Adipocyte (in vitro differentiated cells): ENCODE measurements around the gene SZT2.

ENCODE experiments used
- DNase-seq: peaks from one replicate; pipeline ENCODE4 v3.0.0-alpha.2; 2015; ENCODE audit warnings: low read depth
- H3K27me3 ChIP-seq: replicated peaks from 2 replicates; pipeline ENCODE4 v1.7.0; 2013; ENCODE audit warnings: mild to moderate bottlenecking, low read length, moderate library complexity; ENCODE audit not compliant: control insufficient read depth, insufficient read depth
- H3K36me3 ChIP-seq: 2 replicates; pipeline ENCODE4 v1.7.0; 2013; ENCODE audit warnings: low read length, mild to moderate bottlenecking, moderate library complexity; ENCODE audit not compliant: control insufficient read depth, insufficient read depth, severe bottlenecking
- H3K4me1 ChIP-seq: 2 replicates; pipeline ENCODE4 v1.7.0; 2013; ENCODE audit warnings: mild to moderate bottlenecking, low read length, moderate library complexity; ENCODE audit not compliant: control insufficient read depth, insufficient read depth
- H3K4me3 ChIP-seq: 2 replicates; pipeline ENCODE4 v1.7.0; 2013; ENCODE audit warnings: mild to moderate bottlenecking, low read length, moderate library complexity
- H3K9ac ChIP-seq: 2 replicates; pipeline ENCODE4 v1.7.0; 2013; ENCODE audit warnings: mild to moderate bottlenecking, low read length, moderate library complexity
- H3K9me3 ChIP-seq: 2 replicates; pipeline ENCODE4 v1.7.0; 2013; ENCODE audit warnings: mild to moderate bottlenecking, low read length, moderate library complexity; ENCODE audit not compliant: control insufficient read depth

The SZT2 gene

DNA sequence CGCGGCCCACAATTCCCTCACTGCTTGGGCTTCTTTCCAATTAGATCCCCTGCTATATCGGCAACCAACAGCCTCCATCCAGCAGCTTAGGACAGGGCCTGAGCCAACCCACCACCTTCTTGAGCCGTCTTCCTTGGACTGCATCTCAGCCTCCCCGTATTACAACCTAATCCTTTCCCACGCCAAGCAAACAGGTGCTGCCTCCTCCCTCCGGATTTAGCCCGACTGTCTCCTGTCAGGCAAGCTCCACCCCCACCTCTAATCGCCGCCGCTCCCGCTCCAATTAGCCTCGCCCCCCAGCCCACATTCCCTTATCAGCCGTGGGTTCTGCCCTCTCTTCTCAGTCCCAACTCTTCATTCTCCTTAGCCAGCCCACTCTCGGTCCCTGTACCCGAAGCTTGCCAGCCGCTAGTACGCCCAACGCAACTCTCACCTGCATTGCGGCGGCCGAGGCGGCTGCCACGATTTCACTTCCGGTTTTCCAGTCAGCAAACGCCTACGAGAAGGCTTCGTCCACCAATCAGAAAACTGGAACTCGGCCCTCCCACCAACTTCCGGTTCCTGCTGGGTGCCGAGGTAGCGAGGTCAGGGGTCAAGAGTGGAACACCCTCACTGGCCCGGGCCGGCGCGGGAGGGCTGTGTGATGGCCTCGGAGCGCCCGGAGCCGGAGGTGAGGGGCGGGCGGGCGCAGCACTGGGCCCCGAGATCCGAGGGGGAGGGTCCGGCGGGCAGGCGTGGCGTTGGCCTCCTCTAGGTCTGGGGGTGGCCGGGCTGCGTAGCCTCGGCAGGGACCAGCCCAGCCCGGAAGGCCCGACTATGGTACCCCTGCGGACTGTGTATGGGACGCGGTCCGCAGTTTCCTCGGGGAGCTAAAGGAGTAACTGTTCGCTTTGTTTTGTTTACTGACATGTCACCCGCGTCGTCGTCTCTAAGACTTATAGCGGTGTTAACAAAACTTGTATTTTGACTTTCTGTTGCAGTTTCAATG, at the start of gene SZT2, which contains the start of gene MED8:
Gene SZT2 (plus strand): TSS at position 574 of the 988 bp plus-strand sequence. CDS start 70 bp downstream, at position 644.
Gene MED8 (minus strand): TSS at position 475 of the 988 bp plus-strand sequence. CDS start 36 bp downstream, at position 439.
- Histone ChIP-seq H3K9me3 (no peaks in the 10 kb centered on the region), H3K9ac (peak within 1 kb of the TSS; percentile 95), H3K4me1 (peaks cover 38% of the 10 kb centered on the region), H3K4me3 (peak within 1 kb of the TSS; percentile 96), H3K36me3 (peaks cover 30% of the 10 kb centered on the region), H3K27me3 (no peaks in the 10 kb centered on the region)
- peak; percentile 98 for DNase-seq

- Histone ChIP-seq H3K36me3 (no peaks in the 10 kb centered on the region), H3K9me3 (no peaks in the 10 kb centered on the region), H3K27me3 (no peaks in the 10 kb centered on the region), H3K9ac (no peak overlapping the region), H3K4me1 (peaks cover 29% of the 10 kb centered on the region), H3K4me3 (no peak overlapping the region)
- DNase-seq, result no peak
Measured at GRCh38 chr1:43340559-43340958, 49.1 kb upstream of the SZT2 start.

GRCh38 chr1:43344267-43344850, 45.3 kb upstream of the SZT2 start:
- Histone ChIP-seq H3K9ac (peak overlapping the region; percentile 40), H3K36me3 (no peaks in the 10 kb centered on the region), H3K4me1 (peaks cover 31% of the 10 kb centered on the region), H3K9me3 (no peaks in the 10 kb centered on the region), H3K27me3 (no peaks in the 10 kb centered on the region), H3K4me3 (no peak overlapping the region)
- no peak for DNase-seq

GRCh38 chr1:43345120-43345519, 44.6 kb upstream of the SZT2 start:
- H3K9ac ChIP-seq, result peak overlapping the region; percentile 40
- no peak for DNase-seq
- no peaks in the 10 kb centered on the region for H3K36me3 ChIP-seq
- no peak overlapping the region for H3K4me3 ChIP-seq
- no peaks in the 10 kb centered on the region for H3K27me3 ChIP-seq
- H3K4me1 ChIP-seq, result peaks cover 38% of the 10 kb centered on the region
- no peaks in the 10 kb centered on the region for H3K9me3 ChIP-seq

- no peak overlapping the region for H3K4me3 ChIP-seq
- no peak overlapping the region for H3K9ac ChIP-seq
- no peaks in the 10 kb centered on the region for H3K27me3 ChIP-seq
- H3K36me3 ChIP-seq, result no peaks in the 10 kb centered on the region
- peaks cover 33% of the 10 kb centered on the region for H3K4me1 ChIP-seq
- no peaks in the 10 kb centered on the region for H3K9me3 ChIP-seq
- no peak for DNase-seq
Measured at GRCh38 chr1:43346636-43347035, 43.1 kb upstream of the SZT2 start.

DNA sequence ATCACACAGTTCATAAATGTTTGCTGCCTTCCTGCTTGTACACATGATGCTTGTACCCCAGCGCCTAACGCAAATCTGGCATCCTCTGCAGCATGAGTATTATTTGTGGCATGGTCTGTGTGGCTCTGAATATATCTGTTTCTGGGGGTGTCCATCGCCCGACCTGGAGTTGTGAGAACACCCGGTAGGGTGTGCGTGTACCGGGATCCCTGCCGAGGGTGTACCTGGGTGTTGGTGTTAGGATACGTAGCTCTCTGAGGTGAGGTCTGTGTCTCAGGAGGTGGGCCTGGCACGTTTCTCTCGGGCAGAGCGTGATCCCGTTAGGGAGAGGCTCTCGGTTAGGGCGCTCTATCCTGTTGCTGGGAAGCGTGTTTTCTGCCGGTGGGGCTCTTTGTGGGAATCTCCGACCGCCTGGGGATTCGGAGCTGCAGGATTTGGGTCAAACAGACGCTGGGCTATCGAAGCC, 41.3 kb upstream of the SZT2 start:
- no peaks in the 10 kb centered on the region for H3K36me3 ChIP-seq
- peak overlapping the region; percentile 77 for H3K9ac ChIP-seq
- no peak for DNase-seq
- H3K9me3 ChIP-seq, result no peaks in the 10 kb centered on the region
- H3K4me1 ChIP-seq, result peaks cover 33% of the 10 kb centered on the region
- peak overlapping the region; percentile 75 for H3K4me3 ChIP-seq
- no peaks in the 10 kb centered on the region for H3K27me3 ChIP-seq

GRCh38 chr1:43348809-43349593, 40.7 kb upstream of the SZT2 start:
- DNase-seq, result peak; percentile 55
- no peaks in the 10 kb centered on the region for H3K9me3 ChIP-seq

DNA sequence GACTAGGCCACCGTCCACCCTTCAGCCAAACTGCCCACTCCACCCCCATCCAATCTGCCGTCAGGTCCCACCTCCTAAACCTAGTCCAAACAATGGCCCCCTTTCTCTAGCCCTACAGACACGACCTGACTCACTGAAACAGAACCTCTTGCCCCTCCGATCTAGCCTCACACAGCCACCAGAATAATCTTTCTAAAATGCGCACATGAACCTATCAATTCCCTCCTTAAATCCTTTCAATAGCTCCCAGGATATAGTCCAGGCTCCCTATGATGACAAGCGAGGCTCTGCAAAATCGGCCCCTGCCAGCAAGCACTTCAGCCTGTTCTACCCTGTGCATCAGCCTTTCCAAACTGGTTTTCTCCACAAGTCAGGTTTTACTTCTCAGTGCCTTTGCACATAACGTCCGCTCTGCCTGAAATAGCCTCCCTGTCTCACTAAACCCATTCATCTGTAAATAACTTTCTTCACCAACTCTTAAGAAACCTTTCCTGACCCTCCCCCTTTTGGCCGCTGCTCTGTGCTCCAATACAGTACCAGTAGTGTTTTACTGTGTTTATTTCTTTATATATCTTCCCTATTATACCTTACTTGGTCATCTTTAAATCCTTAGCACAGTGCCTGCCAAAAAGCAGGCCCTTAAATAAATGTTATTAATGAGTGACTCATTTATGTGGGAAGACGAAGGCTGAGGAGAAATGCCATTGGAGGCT, 39.9 kb upstream of the SZT2 start:
- peaks cover 22% of the 10 kb centered on the region for H3K4me1 ChIP-seq
- no peak for DNase-seq
- no peaks in the 10 kb centered on the region for H3K27me3 ChIP-seq
- no peaks in the 10 kb centered on the region for H3K36me3 ChIP-seq
- peak overlapping the region; percentile 75 for H3K4me3 ChIP-seq
- peak overlapping the region; percentile 77 for H3K9ac ChIP-seq
- no peaks in the 10 kb centered on the region for H3K9me3 ChIP-seq

More at GRCh38 chr1:43348809-43349593, 40.7 kb upstream of the SZT2 start:
- peak overlapping the region; percentile 75 for H3K4me3 ChIP-seq
- no peaks in the 10 kb centered on the region for H3K27me3 ChIP-seq
- peaks cover 30% of the 10 kb centered on the region for H3K4me1 ChIP-seq
- H3K36me3 ChIP-seq, result no peaks in the 10 kb centered on the region
- H3K9ac ChIP-seq, result peak overlapping the region; percentile 77

GRCh38 chr1:43350976-43351375, 38.7 kb upstream of the SZT2 start:
- Histone ChIP-seq H3K4me1 (peaks cover 10% of the 10 kb centered on the region), H3K27me3 (no peaks in the 10 kb centered on the region), H3K9ac (no peak overlapping the region), H3K9me3 (no peaks in the 10 kb centered on the region), H3K36me3 (no peaks in the 10 kb centered on the region), H3K4me3 (no peak overlapping the region)
- DNase-seq, result no peak

- Histone ChIP-seq H3K9me3 (no peaks in the 10 kb centered on the region), H3K27me3 (no peaks in the 10 kb centered on the region), H3K36me3 (no peaks in the 10 kb centered on the region), H3K9ac (no peak overlapping the region), H3K4me3 (no peak overlapping the region), H3K4me1 (peaks cover 9% of the 10 kb centered on the region)
- no peak for DNase-seq
Measured at GRCh38 chr1:43351421-43352350, 38.0 kb upstream of the SZT2 start.
